Thyroid gland (tissue), 4 donors: ENCODE results near the gene WDFY1. TPM values are rescaled to one million over a fixed set of nuclear protein-coding genes. Genes with fewer than 3 reads are reported as not detected.

ENCODE experiments used
- DNase-seq, 2 donors: peaks; one replicate each; pipeline ENCODE4 v3.0.0-alpha.2; 2019
- H3K27ac ChIP-seq, 3 donors: fragments of 200-600 bp; sonication (generic); 1 replicate in 2 of 3; 2 replicates in 1 of 3; pipeline ENCODE4 v1.5.1; 2016 to 2019; ENCODE audit warnings: mild to moderate bottlenecking in 1 of 3, moderate library complexity in 1 of 3
- H3K27me3 ChIP-seq: fragments of 200-600 bp; sonication (generic); one replicate; pipeline ENCODE4 v1.5.1; 2019
- H3K36me3 ChIP-seq, 2 donors: fragments of 200-600 bp; sonication (generic); one replicate each; pipeline ENCODE4 v1.5.1; 2016 to 2019
- H3K4me1 ChIP-seq, 2 donors: fragments of 200-600 bp; sonication (generic); one replicate each; pipeline ENCODE4 v1.5.1; 2017 to 2019
- H3K4me3 ChIP-seq, 3 donors: fragments of 200-600 bp; sonication (generic); replicated peaks in 1 of 3; 1 replicate in 2 of 3; 2 replicates in 1 of 3; pipeline ENCODE4 v1.5.1; 2016; ENCODE audit warnings: mild to moderate bottlenecking in 1 of 3
- H3K9me3 ChIP-seq: fragments of 200-600 bp; sonication (generic); one replicate; pipeline ENCODE4 v1.5.1; 2017
- POLR2A ChIP-seq, 2 donors: fragments of 450-650 bp; IDR thresholded peaks; one replicate each; pipeline ENCODE4 v1.6.1; 2017; ENCODE audit warnings: antibody characterized with exemption in 2 of 2, mild to moderate bottlenecking in 2 of 2, moderate library complexity in 1 of 2
- WGBS, 2 donors: methylation state at CpG; one replicate each; pipeline ENCODE4 v1.1.5; 2017; 5-methylcytosine and 5-hydroxymethylcytosine counted together
- intact Hi-C: fragments of 100-400 bp; cut with DNase I; formaldehyde crosslinking; loops from one replicate; pipeline ENCODE4 v1.15.1; 2023
- total RNA-seq, 4 donors: library from RNA; depleted of rRNA; stranded (reverse); fragments of >200 nt; gene quantifications; one replicate each; pipeline ENCODE4 v1.2.3, GENCODE V29; 2016
- TF ChIP-seq, protein P1 (sequence below), 6 experiments: fragments of 200-600 bp in 3 of 6; fragments of 450-650 bp in 3 of 6; sonication (generic) in 3 of 6; IDR thresholded peaks; one replicate each; pipeline ENCODE4 v1.5.1; 2016 to 2019; ENCODE audit warnings: antibody characterized with exemption in 6 of 6, mild to moderate bottlenecking in 2 of 6, inconsistent platforms in 1 of 6, moderate library complexity in 1 of 6

WDFY1 gene
- total RNA-seq, 4 donors from 2014 or later, result 49.4 to 87.7 (median 59.6) TPM

GRCh38 chr2:223959688-223960087 is 14.6 kb upstream of the WDFY1 start:
- Histone ChIP-seq H3K9me3 (no peaks in the 10 kb centered on the region), H3K27ac (no peak overlapping the region), H3K4me1 (peaks cover 47 to 50% of the 10 kb centered on the region in 2 donors), H3K36me3 (no peaks in the 10 kb centered on the region), H3K27me3 (no peaks in the 10 kb centered on the region), H3K4me3 (no peak overlapping the region)
- WGBS, 2 donors, result 36 to 38% methylated on average over 5 of the region's 5 CpGs
- TF ChIP-seq, protein P1, sequence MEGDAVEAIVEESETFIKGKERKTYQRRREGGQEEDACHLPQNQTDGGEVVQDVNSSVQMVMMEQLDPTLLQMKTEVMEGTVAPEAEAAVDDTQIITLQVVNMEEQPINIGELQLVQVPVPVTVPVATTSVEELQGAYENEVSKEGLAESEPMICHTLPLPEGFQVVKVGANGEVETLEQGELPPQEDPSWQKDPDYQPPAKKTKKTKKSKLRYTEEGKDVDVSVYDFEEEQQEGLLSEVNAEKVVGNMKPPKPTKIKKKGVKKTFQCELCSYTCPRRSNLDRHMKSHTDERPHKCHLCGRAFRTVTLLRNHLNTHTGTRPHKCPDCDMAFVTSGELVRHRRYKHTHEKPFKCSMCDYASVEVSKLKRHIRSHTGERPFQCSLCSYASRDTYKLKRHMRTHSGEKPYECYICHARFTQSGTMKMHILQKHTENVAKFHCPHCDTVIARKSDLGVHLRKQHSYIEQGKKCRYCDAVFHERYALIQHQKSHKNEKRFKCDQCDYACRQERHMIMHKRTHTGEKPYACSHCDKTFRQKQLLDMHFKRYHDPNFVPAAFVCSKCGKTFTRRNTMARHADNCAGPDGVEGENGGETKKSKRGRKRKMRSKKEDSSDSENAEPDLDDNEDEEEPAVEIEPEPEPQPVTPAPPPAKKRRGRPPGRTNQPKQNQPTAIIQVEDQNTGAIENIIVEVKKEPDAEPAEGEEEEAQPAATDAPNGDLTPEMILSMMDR (IDR thresholded peaks at IDR 0.05), result no peak
- TF ChIP-seq POLR2A (IDR thresholded peaks at IDR 0.05), result no peak
- intact Hi-C loops, result no loop called here
- DNase-seq, result peak; percentile 61 to 70

DNA sequence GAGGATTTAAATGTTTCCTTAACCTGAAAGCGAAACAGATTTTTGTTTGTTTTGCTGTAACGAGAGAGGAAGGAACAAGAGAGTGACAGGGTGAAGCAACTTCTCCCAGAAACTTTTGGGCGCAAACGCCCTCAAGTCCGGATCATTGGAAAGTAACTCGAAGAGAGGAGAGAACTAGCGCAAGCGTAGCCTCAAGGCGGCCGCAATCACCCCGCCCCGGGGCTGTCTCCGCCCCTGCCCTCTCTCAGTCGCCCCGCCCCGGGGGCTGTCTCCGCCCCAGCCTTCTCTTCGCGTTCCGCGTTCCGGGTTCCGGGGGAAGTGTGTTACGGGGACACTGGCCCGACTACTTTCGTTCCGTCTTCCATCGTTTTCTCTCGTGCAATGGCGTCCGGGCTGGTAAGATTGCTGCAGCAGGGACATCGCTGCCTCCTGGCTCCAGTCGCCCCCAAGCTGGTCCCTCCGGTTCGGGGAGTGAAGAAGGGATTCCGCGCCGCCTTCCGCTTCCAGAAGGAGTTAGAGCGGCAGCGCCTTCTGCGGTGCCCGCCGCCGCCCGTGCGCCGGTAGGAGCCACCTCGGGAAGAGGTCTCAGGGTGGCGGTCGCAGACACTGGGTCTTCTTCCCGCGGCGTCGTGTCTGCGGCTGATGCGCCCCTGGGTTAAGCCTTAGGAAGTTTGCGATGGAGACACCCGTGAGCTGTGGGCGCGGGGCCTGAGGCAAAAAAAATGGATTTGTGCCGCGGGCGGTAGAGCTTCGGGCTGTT is 12.1 kb upstream of the WDFY1 start, which contains the start of gene MRPL44:
Gene MRPL44, plus strand, starts transcription at position 372 of the 760 bp plus-strand sequence. Its CDS starts 10 bp downstream, at position 382.
- WGBS, 2 donors, result 0 to 1% methylated on average over 51 to 52 of the region's 65 CpGs
- peak; percentile 95 to 97 for DNase-seq
- H3K4me3 ChIP-seq, result peak within 1 kb of the TSS; percentile 31 to 94 (median 86)
- peak within 1 kb of the TSS; percentile 76 to 87 (median 86) for H3K27ac ChIP-seq
- intact Hi-C loops, result no loop called here
- H3K9me3 ChIP-seq, result no peaks in the 10 kb centered on the region
- no peaks in the 10 kb centered on the region for H3K27me3 ChIP-seq
- TF ChIP-seq, protein P1 (IDR thresholded peaks at IDR 0.05), result peak in 1 of 6 experiments; percentile 22
- TF ChIP-seq POLR2A (IDR thresholded peaks at IDR 0.05), result peak in 1 of 2 donors; percentile 83
- peaks cover 42% of the 10 kb centered on the region in 2 donors for H3K4me1 ChIP-seq
- no peaks in the 10 kb centered on the region for H3K36me3 ChIP-seq

DNA sequence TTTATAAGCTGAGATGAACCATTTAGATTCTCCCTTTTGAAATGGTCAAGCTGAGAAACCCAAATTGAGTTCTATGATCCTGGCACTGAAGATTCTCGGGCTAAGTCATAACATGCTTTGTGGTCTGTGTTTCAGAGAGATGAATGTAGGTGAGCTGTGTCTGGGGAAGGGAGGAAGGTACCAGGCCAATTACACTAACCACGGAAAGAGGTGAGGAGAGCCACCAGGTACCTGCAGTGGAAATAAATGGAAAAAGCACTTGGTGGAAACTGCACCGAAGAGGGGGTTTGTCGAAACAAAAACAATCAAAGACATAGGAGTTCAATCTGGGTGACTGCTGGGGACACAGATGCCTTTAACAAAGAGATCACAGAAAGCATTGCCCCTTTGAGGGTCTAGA is 11.2 kb upstream of the WDFY1 start:
- Histone ChIP-seq H3K4me3 (no peak overlapping the region), H3K27me3 (no peaks in the 10 kb centered on the region), H3K36me3 (no peaks in the 10 kb centered on the region), H3K4me1 (peaks cover 34 to 40% of the 10 kb centered on the region in 2 donors), H3K27ac (peak overlapping the region; percentile 76 to 87 (median 86)), H3K9me3 (no peaks in the 10 kb centered on the region)
- no peak for TF ChIP-seq POLR2A (IDR thresholded peaks at IDR 0.05)
- TF ChIP-seq, protein P1 (IDR thresholded peaks at IDR 0.05), result no peak
- intact Hi-C loops, result no loop called here
- no peak for DNase-seq
- 85% methylated on average over 4 of the region's 4 CpGs for WGBS, 2 donors

DNA sequence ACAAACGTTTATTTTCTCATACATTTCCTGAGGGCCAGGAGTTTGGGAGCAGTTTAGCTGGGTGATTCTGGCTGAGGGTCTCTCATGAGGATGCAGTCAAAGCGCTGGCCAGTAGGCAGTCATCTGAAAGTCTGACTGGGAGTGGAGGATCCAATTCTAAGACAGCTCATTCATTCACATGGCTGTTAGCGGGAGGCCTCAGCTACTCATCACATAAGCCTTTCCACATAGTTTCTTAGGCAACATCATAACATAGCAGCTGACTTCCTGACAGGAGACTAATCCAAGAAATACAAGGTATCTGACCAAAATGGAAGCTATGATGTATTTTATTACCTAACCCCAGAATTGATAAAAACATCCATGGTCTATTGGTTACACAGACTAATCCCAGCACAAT is 9.3 kb upstream of the WDFY1 start:
- Histone ChIP-seq H3K9me3 (no peaks in the 10 kb centered on the region), H3K4me1 (peaks cover 21% of the 10 kb centered on the region in 2 donors), H3K27me3 (no peaks in the 10 kb centered on the region), H3K27ac (no peak overlapping the region), H3K4me3 (no peak overlapping the region), H3K36me3 (no peaks in the 10 kb centered on the region)
- no peak for DNase-seq
- intact Hi-C loops, result no loop called here
- 78 to 80% methylated on average over 3 of the region's 3 CpGs for WGBS, 2 donors
- no peak for TF ChIP-seq POLR2A (IDR thresholded peaks at IDR 0.05)
- TF ChIP-seq, protein P1 (IDR thresholded peaks at IDR 0.05), result no peak

DNA sequence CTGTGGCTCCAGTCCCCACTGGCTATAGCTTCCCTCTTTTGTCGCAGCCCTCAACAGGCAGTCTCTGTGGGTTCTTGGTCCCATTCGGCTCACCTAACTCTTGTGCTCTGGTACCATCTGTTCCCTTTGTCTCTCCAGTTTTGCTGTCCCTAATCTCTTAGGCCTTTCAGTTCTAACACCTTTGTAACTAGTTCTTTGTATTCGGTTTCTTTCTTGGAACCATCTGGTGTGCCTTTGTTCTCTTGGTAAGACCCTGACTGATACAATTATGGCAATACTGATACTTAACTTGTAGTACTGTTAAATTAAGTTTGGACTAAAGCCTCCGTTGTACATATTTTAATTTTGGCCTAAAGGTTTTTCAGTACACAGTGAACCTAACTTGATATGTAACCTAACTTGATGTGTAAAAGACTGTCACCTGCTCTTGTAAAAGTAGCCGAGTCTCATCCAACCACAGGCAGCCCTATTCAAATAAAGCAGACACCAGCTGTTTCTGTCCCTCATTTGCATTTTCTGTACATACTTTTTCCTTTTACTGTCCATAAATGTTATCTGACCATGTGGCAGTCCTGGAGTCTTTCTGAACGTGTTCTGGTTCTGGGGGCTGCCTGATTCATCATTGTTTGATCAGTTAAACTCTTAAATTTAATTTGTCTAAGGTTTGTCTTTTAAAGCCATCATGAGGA is 7.3 kb upstream of the WDFY1 start:
- no peak overlapping the region for H3K4me3 ChIP-seq
- H3K9me3 ChIP-seq, result no peaks in the 10 kb centered on the region
- TF ChIP-seq POLR2A (IDR thresholded peaks at IDR 0.05), result no peak
- TF ChIP-seq, protein P1 (IDR thresholded peaks at IDR 0.05), result no peak
- no peaks in the 10 kb centered on the region for H3K27me3 ChIP-seq
- DNase-seq, result no peak
- H3K36me3 ChIP-seq, result no peaks in the 10 kb centered on the region
- no peak overlapping the region for H3K27ac ChIP-seq
- H3K4me1 ChIP-seq, result peaks cover 11 to 18% of the 10 kb centered on the region in 2 donors
- intact Hi-C loops, result no loop called here
- 91% methylated on average over 6 of the region's 6 CpGs for WGBS, 2 donors
